Measurements from ENCODE around the gene TMEM50B. TPM values are rescaled to one million over a fixed set of nuclear protein-coding genes. Genes with fewer than 3 reads are reported as not detected.
"Not testable (repeated sequence)": the region's sequence is repeated elsewhere in the genome, so short reads cannot be mapped to it uniquely, and the experiment has no call there.

Gene TMEM50B
- total and polyA plus RNA-seq, 2 donors (not counting 1 experiment from before 2014, with no cell fraction given) = 28.4 to 60.8 TPM

DNA sequence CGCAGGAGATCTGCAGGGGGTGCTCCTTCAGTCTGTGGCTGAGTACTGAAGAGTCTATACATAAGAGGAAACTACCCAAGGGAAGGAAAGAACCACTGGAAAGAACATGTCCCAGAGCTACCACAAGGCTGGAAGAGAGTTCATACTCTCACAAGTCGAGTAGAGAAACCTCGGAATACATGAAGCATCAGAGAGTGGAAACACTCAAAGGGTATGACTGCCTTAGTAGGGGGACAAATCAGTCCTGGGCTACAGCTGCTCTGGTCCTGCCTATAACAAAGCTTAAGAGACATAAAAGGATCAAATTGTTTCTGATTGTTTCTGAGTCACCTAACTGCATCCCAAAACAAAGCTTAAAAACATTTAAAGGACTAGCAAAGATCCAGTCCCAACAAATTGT, 27.4 kb downstream of the TMEM50B start:
- no peak overlapping the region for H2AFZ ChIP-seq (ENCODE audit: low read length)
- H3K36me3 ChIP-seq (ENCODE audit: control insufficient read depth, insufficient read depth, low read length) = no peaks in the 10 kb centered on the region
- no peak overlapping the region for H3K9ac ChIP-seq (ENCODE audit: insufficient read depth, low read length)
- TF ChIP-seq, protein P1, sequence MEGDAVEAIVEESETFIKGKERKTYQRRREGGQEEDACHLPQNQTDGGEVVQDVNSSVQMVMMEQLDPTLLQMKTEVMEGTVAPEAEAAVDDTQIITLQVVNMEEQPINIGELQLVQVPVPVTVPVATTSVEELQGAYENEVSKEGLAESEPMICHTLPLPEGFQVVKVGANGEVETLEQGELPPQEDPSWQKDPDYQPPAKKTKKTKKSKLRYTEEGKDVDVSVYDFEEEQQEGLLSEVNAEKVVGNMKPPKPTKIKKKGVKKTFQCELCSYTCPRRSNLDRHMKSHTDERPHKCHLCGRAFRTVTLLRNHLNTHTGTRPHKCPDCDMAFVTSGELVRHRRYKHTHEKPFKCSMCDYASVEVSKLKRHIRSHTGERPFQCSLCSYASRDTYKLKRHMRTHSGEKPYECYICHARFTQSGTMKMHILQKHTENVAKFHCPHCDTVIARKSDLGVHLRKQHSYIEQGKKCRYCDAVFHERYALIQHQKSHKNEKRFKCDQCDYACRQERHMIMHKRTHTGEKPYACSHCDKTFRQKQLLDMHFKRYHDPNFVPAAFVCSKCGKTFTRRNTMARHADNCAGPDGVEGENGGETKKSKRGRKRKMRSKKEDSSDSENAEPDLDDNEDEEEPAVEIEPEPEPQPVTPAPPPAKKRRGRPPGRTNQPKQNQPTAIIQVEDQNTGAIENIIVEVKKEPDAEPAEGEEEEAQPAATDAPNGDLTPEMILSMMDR (conservative IDR thresholded peaks at IDR 0.05 in 1 of 2, IDR thresholded peaks at IDR 0.05 in 1 of 2; ENCODE audit: low read depth in 1 of 2, low read length in 2 of 2) = no peak
- no peak for TF ChIP-seq EZH2 (IDR thresholded peaks at IDR 0.05; ENCODE audit: low read length, missing control alignments)
- H3K4me3 ChIP-seq (replicated peaks in 1 of 4; ENCODE audit: control extremely low read depth in 1 of 4, insufficient read depth in 1 of 4, low read depth in 3 of 4, low read length in 4 of 4) = no peak overlapping the region
- no peaks in the 10 kb centered on the region for H3K27me3 ChIP-seq (ENCODE audit: control insufficient read depth, insufficient read depth, low read length)
- H3K79me2 ChIP-seq (ENCODE audit: control insufficient read depth, insufficient read depth, low read length) = no peaks in the 10 kb centered on the region
- no peaks in the 10 kb centered on the region for H4K20me1 ChIP-seq (ENCODE audit: control insufficient read depth, extremely low read depth, insufficient read depth, low read length)
- no peak overlapping the region for H3K4me2 ChIP-seq (ENCODE audit: extremely low read depth, insufficient read depth, low read length)
- no peaks in the 10 kb centered on the region for H3K4me1 ChIP-seq (ENCODE audit: control insufficient read depth, extremely low read depth, insufficient read depth, low read length)
- H3K9me3 ChIP-seq (ENCODE audit: control insufficient read depth, insufficient read depth, low read depth, low read length) = no peaks in the 10 kb centered on the region
- DNase-seq (ENCODE audit: low read depth in 2 of 2) = no peak
- no peak overlapping the region for H3K27ac ChIP-seq (ENCODE audit: insufficient read depth, low read length)

GRCh38 chr21:33451634-33452071, 28.1 kb downstream of the TMEM50B start:
- Histone ChIP-seq H3K4me1 (ENCODE audit: control insufficient read depth, extremely low read depth, insufficient read depth, low read length) (no peaks in the 10 kb centered on the region), H3K4me2 (ENCODE audit: extremely low read depth, insufficient read depth, low read length) (no peak overlapping the region), H3K27me3 (ENCODE audit: control insufficient read depth, insufficient read depth, low read length) (no peaks in the 10 kb centered on the region), H4K20me1 (ENCODE audit: control insufficient read depth, extremely low read depth, insufficient read depth, low read length) (no peaks in the 10 kb centered on the region), H3K9ac (ENCODE audit: insufficient read depth, low read length) (no peak overlapping the region), H3K79me2 (ENCODE audit: control insufficient read depth, insufficient read depth, low read length) (no peaks in the 10 kb centered on the region), H3K9me3 (ENCODE audit: control insufficient read depth, insufficient read depth, low read depth, low read length) (no peaks in the 10 kb centered on the region), H3K36me3 (ENCODE audit: control insufficient read depth, insufficient read depth, low read length) (peaks cover 1% of the 10 kb centered on the region), H3K4me3 (replicated peaks in 1 of 4; ENCODE audit: control extremely low read depth in 1 of 4, insufficient read depth in 1 of 4, low read depth in 3 of 4, low read length in 4 of 4) (no peak overlapping the region), H2AFZ (ENCODE audit: low read length) (no peak overlapping the region), H3K27ac (ENCODE audit: insufficient read depth, low read length) (no peak overlapping the region)
- TF ChIP-seq EZH2 (IDR thresholded peaks at IDR 0.05; ENCODE audit: low read length, missing control alignments) = no peak
- TF ChIP-seq, protein P1 (conservative IDR thresholded peaks at IDR 0.05 in 1 of 2, IDR thresholded peaks at IDR 0.05 in 1 of 2; ENCODE audit: low read depth in 1 of 2, low read length in 2 of 2) = no peak
- DNase-seq (ENCODE audit: low read depth in 2 of 2) = peak; percentile 12 to 22

DNA sequence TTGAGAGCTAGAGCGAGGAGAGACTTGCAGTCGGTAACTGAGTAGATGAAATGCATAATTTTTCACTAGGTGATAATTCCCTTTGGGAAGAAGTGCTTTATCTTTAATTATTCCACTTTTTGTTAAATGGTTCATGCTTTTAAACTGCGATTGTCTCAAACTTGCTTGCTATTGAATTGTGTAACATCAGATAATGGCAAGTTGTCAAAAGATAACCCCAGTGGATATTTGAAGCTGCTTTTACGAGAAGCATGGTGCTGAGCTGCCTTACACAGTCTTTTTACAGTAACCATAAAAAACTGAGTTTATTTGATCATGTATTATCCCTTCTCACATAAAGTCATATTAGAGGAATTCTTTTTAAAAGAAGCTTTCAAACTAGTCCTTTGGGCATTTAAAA, 30.2 kb downstream of the TMEM50B start:
- no peaks in the 10 kb centered on the region for H3K4me1 ChIP-seq (ENCODE audit: control insufficient read depth, extremely low read depth, insufficient read depth, low read length)
- H3K27ac ChIP-seq (ENCODE audit: insufficient read depth, low read length) = no peak overlapping the region
- no peaks in the 10 kb centered on the region for H4K20me1 ChIP-seq (ENCODE audit: control insufficient read depth, extremely low read depth, insufficient read depth, low read length)
- no peaks in the 10 kb centered on the region for H3K9me3 ChIP-seq (ENCODE audit: control insufficient read depth, insufficient read depth, low read depth, low read length)
- H2AFZ ChIP-seq (ENCODE audit: low read length) = no peak overlapping the region
- H3K9ac ChIP-seq (ENCODE audit: insufficient read depth, low read length) = no peak overlapping the region
- no peak overlapping the region for H3K4me3 ChIP-seq (replicated peaks in 1 of 4; ENCODE audit: control extremely low read depth in 1 of 4, insufficient read depth in 1 of 4, low read depth in 3 of 4, low read length in 4 of 4)
- no peaks in the 10 kb centered on the region for H3K27me3 ChIP-seq (ENCODE audit: control insufficient read depth, insufficient read depth, low read length)
- peaks cover 1% of the 10 kb centered on the region for H3K36me3 ChIP-seq (ENCODE audit: control insufficient read depth, insufficient read depth, low read length)
- no peak overlapping the region for H3K4me2 ChIP-seq (ENCODE audit: extremely low read depth, insufficient read depth, low read length)
- no peaks in the 10 kb centered on the region for H3K79me2 ChIP-seq (ENCODE audit: control insufficient read depth, insufficient read depth, low read length)
- no peak for DNase-seq (ENCODE audit: low read depth in 2 of 2)
- TF ChIP-seq, protein P1 (conservative IDR thresholded peaks at IDR 0.05 in 1 of 2, IDR thresholded peaks at IDR 0.05 in 1 of 2; ENCODE audit: low read depth in 1 of 2, low read length in 2 of 2) = no peak
- TF ChIP-seq EZH2 (IDR thresholded peaks at IDR 0.05; ENCODE audit: low read length, missing control alignments) = no peak

DNA sequence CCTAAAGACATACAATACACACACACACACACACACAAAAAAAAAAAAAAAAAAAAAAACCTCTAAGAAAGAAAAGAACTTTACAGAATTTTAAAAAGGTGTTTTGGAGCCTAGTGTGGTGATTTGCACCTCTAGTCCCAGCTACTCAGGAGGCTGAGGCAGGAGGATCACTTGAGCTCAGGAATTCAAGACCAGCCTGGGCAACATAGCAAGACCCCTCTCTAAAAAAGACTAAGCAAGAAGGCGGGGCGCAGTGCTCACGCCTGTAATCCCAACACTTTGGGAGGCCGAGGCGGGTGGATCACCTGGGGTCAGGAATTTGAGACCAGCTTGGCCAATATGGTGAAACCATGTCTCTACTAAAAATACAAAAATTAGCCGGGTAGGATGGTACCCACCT, 33.2 kb downstream of the TMEM50B start:
- H3K4me2 ChIP-seq (ENCODE audit: extremely low read depth, insufficient read depth, low read length); DNase-seq (ENCODE audit: low read depth in 2 of 2): not testable (repeated sequence)

More for the DNA sequence above, 33.2 kb downstream of the TMEM50B start:
- H3K27ac ChIP-seq (ENCODE audit: insufficient read depth, low read length); H3K4me3 ChIP-seq (replicated peaks in 1 of 4; ENCODE audit: control extremely low read depth in 1 of 4, insufficient read depth in 1 of 4, low read depth in 3 of 4, low read length in 4 of 4); H3K27me3 ChIP-seq (ENCODE audit: control insufficient read depth, insufficient read depth, low read length); H3K9me3 ChIP-seq (ENCODE audit: control insufficient read depth, insufficient read depth, low read depth, low read length); H3K79me2 ChIP-seq (ENCODE audit: control insufficient read depth, insufficient read depth, low read length); H3K36me3 ChIP-seq (ENCODE audit: control insufficient read depth, insufficient read depth, low read length); H3K9ac ChIP-seq (ENCODE audit: insufficient read depth, low read length); H3K4me1 ChIP-seq (ENCODE audit: control insufficient read depth, extremely low read depth, insufficient read depth, low read length); H2AFZ ChIP-seq (ENCODE audit: low read length); H4K20me1 ChIP-seq (ENCODE audit: control insufficient read depth, extremely low read depth, insufficient read depth, low read length): not testable (repeated sequence)

Data from fibroblast of lung (primary cell).